ENCODE results near the gene PEPD.
A peak's percentile ranks its signal among the peaks of the same experiment; 100 is the strongest.
"Not testable (repeated sequence)": the region's sequence is repeated elsewhere in the genome, so short reads cannot be mapped to it uniquely, and the experiment has no call there.

PEPD gene

DNA sequence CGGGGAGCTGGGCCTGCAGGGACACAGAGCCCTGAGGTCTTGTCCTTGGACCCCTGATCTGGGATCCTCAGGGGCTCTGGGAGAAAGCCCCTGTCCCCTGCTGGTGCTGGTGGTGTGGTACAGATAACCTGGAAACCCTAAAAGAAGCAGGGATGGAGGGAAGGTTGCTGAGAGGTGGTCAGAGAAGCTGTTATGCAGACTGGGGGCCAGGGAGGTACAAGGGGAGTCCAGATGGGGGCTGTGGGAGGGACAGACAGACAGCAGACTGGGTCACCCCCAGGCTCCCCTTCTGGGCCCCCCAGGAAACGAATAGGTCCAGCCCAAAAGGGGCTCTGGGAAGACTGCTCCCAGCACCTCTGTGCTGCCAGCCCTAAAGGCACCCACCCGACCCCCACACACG lies 34.7 kb upstream of the PEPD start:
- WGBS, 2 donors (ENCODE audit: extremely low coverage in 2 of 2, insufficient read length in 2 of 2, insufficient replicate concordance in 1 of 2): no CpG with 5 or more reads among the region's 4 CpGs
- Histone ChIP-seq H2AFZ (ENCODE audit: low read length) (no peak overlapping the region), H3K18ac (ENCODE audit: low read length) (no peak overlapping the region), H3K36me3 (replicated peaks in 1 of 2; ENCODE audit: control insufficient read depth in 2 of 2, insufficient read depth in 2 of 2, low read length in 2 of 2) (no peaks in the 10 kb centered on the region), H2BK120ac (ENCODE audit: low read depth, low read length) (no peak overlapping the region), H3K27me3 (ENCODE audit: control insufficient read depth in 3 of 3, insufficient read depth in 3 of 3, low read depth in 1 of 3, low read length in 3 of 3) (peaks cover 0 to 4% (median 0%) of the 10 kb centered on the region in 3 experiments), H2BK15ac (ENCODE audit: low read length) (no peak overlapping the region), H3K9ac (ENCODE audit: low read depth, low read length, poor library complexity) (no peak overlapping the region), H2AK5ac (ENCODE audit: low read depth, low read length) (peak overlapping the region; percentile 60), H3K27ac (replicated peaks; ENCODE audit: low read length) (no peak overlapping the region), H2BK12ac (ENCODE audit: low read length) (no peak overlapping the region), H2BK5ac (ENCODE audit: low read length) (no peak overlapping the region), H3K4me3 (ENCODE audit: low read length in 2 of 2) (no peak overlapping the region), H4K8ac (ENCODE audit: low read depth, low read length) (no peak overlapping the region), H3K4me2 (ENCODE audit: insufficient read depth, low read length, poor library complexity, severe bottlenecking) (no peak overlapping the region), H3K79me1 (ENCODE audit: low read depth, low read length) (no peaks in the 10 kb centered on the region), H3K9me3 (replicated peaks in 1 of 2; ENCODE audit: control insufficient read depth in 2 of 2, insufficient read depth in 1 of 2, low read depth in 1 of 2, low read length in 2 of 2) (no peaks in the 10 kb centered on the region), H3K4me1 (ENCODE audit: control insufficient read depth in 2 of 2, insufficient read depth in 1 of 2, low read depth in 1 of 2, low read length in 2 of 2) (peaks cover 0 to 3% of the 10 kb centered on the region in 2 donors), H3K23ac (ENCODE audit: low read depth, low read length, poor library complexity) (no peak overlapping the region), H3K4ac (ENCODE audit: low read length) (no peak overlapping the region), H4K91ac (ENCODE audit: low read depth, low read length, poor library complexity) (no peak overlapping the region), H3K14ac (ENCODE audit: low read length) (no peak overlapping the region)
- no peak for DNase-seq (ENCODE audit: low spot score)

DNA sequence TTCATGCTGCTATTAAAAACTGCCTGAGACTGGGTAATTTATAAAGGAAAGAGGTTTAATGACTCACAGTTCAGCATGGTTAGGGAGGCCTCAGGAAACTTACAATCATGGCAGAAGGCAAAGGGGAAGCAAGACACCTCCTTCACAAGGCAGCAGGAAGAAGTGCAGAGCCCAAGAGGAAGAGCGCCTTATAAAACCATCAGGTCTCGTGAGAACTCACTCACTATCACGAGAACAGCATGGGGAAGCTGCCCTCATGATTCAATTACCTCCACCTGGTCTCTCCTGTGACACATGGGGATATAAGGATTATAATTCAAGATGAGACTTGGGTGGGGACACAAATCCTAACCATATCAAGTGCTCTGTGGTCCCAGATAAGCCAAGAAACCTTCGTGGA lies 34.1 kb upstream of the PEPD start:
- not testable (repeated sequence) for H2BK120ac ChIP-seq (ENCODE audit: low read depth, low read length); H3K14ac ChIP-seq (ENCODE audit: low read length); H2BK15ac ChIP-seq (ENCODE audit: low read length); DNase-seq (ENCODE audit: low spot score); H2BK5ac ChIP-seq (ENCODE audit: low read length); H3K27ac ChIP-seq (replicated peaks; ENCODE audit: low read length); H3K9ac ChIP-seq (ENCODE audit: low read depth, low read length, poor library complexity); H3K79me1 ChIP-seq (ENCODE audit: low read depth, low read length); H3K23ac ChIP-seq (ENCODE audit: low read depth, low read length, poor library complexity); H4K8ac ChIP-seq (ENCODE audit: low read depth, low read length); H3K36me3 ChIP-seq (replicated peaks in 1 of 2; ENCODE audit: control insufficient read depth in 2 of 2, insufficient read depth in 2 of 2, low read length in 2 of 2); H3K4ac ChIP-seq (ENCODE audit: low read length); H3K18ac ChIP-seq (ENCODE audit: low read length); H2AFZ ChIP-seq (ENCODE audit: low read length); H3K4me1 ChIP-seq (ENCODE audit: control insufficient read depth in 2 of 2, insufficient read depth in 1 of 2, low read depth in 1 of 2, low read length in 2 of 2); H4K91ac ChIP-seq (ENCODE audit: low read depth, low read length, poor library complexity); H3K27me3 ChIP-seq (ENCODE audit: control insufficient read depth in 3 of 3, insufficient read depth in 3 of 3, low read depth in 1 of 3, low read length in 3 of 3); H3K4me2 ChIP-seq (ENCODE audit: insufficient read depth, low read length, poor library complexity, severe bottlenecking); H2BK12ac ChIP-seq (ENCODE audit: low read length); H3K4me3 ChIP-seq (ENCODE audit: low read length in 2 of 2); H3K9me3 ChIP-seq (replicated peaks in 1 of 2; ENCODE audit: control insufficient read depth in 2 of 2, insufficient read depth in 1 of 2, low read depth in 1 of 2, low read length in 2 of 2); H2AK5ac ChIP-seq (ENCODE audit: low read depth, low read length)
- WGBS, 2 donors (ENCODE audit: extremely low coverage in 2 of 2, insufficient read length in 2 of 2, insufficient replicate concordance in 1 of 2): no CpG with 5 or more reads among the region's 4 CpGs

GRCh38 chr19:33554821-33555220 lies 33.2 kb upstream of the PEPD start:
- no CpG with 5 or more reads among the region's 7 CpGs for WGBS, 2 donors (ENCODE audit: extremely low coverage in 2 of 2, insufficient read length in 2 of 2, insufficient replicate concordance in 1 of 2)
- no peak overlapping the region for H3K18ac ChIP-seq (ENCODE audit: low read length)

GRCh38 chr19:33554391-33554790 lies 32.8 kb upstream of the PEPD start:
- Histone ChIP-seq H2AFZ (ENCODE audit: low read length) (no peak overlapping the region), H3K79me1 (ENCODE audit: low read depth, low read length) (no peaks in the 10 kb centered on the region), H3K4me1 (ENCODE audit: control insufficient read depth in 2 of 2, insufficient read depth in 1 of 2, low read depth in 1 of 2, low read length in 2 of 2) (peaks cover 0 to 3% of the 10 kb centered on the region in 2 donors), H2BK15ac (ENCODE audit: low read length) (no peak overlapping the region), H4K91ac (ENCODE audit: low read depth, low read length, poor library complexity) (peak overlapping the region; percentile 0), H3K27me3 (ENCODE audit: control insufficient read depth in 3 of 3, insufficient read depth in 3 of 3, low read depth in 1 of 3, low read length in 3 of 3) (peaks cover 0 to 4% (median 0%) of the 10 kb centered on the region in 3 experiments), H2BK120ac (ENCODE audit: low read depth, low read length) (no peak overlapping the region), H3K36me3 (replicated peaks in 1 of 2; ENCODE audit: control insufficient read depth in 2 of 2, insufficient read depth in 2 of 2, low read length in 2 of 2) (no peaks in the 10 kb centered on the region), H3K4ac (ENCODE audit: low read length) (no peak overlapping the region), H3K4me2 (ENCODE audit: insufficient read depth, low read length, poor library complexity, severe bottlenecking) (no peak overlapping the region), H3K18ac (ENCODE audit: low read length) (no peak overlapping the region), H3K9ac (ENCODE audit: low read depth, low read length, poor library complexity) (no peak overlapping the region), H2AK5ac (ENCODE audit: low read depth, low read length) (no peak overlapping the region), H4K8ac (ENCODE audit: low read depth, low read length) (no peak overlapping the region), H2BK12ac (ENCODE audit: low read length) (no peak overlapping the region), H3K14ac (ENCODE audit: low read length) (no peak overlapping the region), H3K27ac (replicated peaks; ENCODE audit: low read length) (no peak overlapping the region), H3K23ac (ENCODE audit: low read depth, low read length, poor library complexity) (no peak overlapping the region), H3K9me3 (replicated peaks in 1 of 2; ENCODE audit: control insufficient read depth in 2 of 2, insufficient read depth in 1 of 2, low read depth in 1 of 2, low read length in 2 of 2) (no peaks in the 10 kb centered on the region), H2BK5ac (ENCODE audit: low read length) (no peak overlapping the region), H3K4me3 (ENCODE audit: low read length in 2 of 2) (peak overlapping the region in 1 of 2 donors; percentile 0)
- no CpG with 5 or more reads among the region's 9 CpGs for WGBS, 2 donors (ENCODE audit: extremely low coverage in 2 of 2, insufficient read length in 2 of 2, insufficient replicate concordance in 1 of 2)
- no peak for DNase-seq (ENCODE audit: low spot score)

More at GRCh38 chr19:33554821-33555220, 33.2 kb upstream of the PEPD start:
- no peak overlapping the region for H3K4me3 ChIP-seq (ENCODE audit: low read length in 2 of 2)
- peaks cover 0 to 3% of the 10 kb centered on the region in 2 donors for H3K4me1 ChIP-seq (ENCODE audit: control insufficient read depth in 2 of 2, insufficient read depth in 1 of 2, low read depth in 1 of 2, low read length in 2 of 2)
- no peak overlapping the region for H2AFZ ChIP-seq (ENCODE audit: low read length)
- no peak for DNase-seq (ENCODE audit: low spot score)
- H2BK5ac ChIP-seq (ENCODE audit: low read length): no peak overlapping the region
- H4K91ac ChIP-seq (ENCODE audit: low read depth, low read length, poor library complexity): peak overlapping the region; percentile 0
- H3K9me3 ChIP-seq (replicated peaks in 1 of 2; ENCODE audit: control insufficient read depth in 2 of 2, insufficient read depth in 1 of 2, low read depth in 1 of 2, low read length in 2 of 2): no peaks in the 10 kb centered on the region
- peaks cover 0 to 4% (median 0%) of the 10 kb centered on the region in 3 experiments for H3K27me3 ChIP-seq (ENCODE audit: control insufficient read depth in 3 of 3, insufficient read depth in 3 of 3, low read depth in 1 of 3, low read length in 3 of 3)
- no peaks in the 10 kb centered on the region for H3K36me3 ChIP-seq (replicated peaks in 1 of 2; ENCODE audit: control insufficient read depth in 2 of 2, insufficient read depth in 2 of 2, low read length in 2 of 2)
- no peak overlapping the region for H2AK5ac ChIP-seq (ENCODE audit: low read depth, low read length)
- no peak overlapping the region for H2BK120ac ChIP-seq (ENCODE audit: low read depth, low read length)
- H3K9ac ChIP-seq (ENCODE audit: low read depth, low read length, poor library complexity): no peak overlapping the region
- no peak overlapping the region for H3K4ac ChIP-seq (ENCODE audit: low read length)
- H2BK12ac ChIP-seq (ENCODE audit: low read length): no peak overlapping the region
- H3K14ac ChIP-seq (ENCODE audit: low read length): no peak overlapping the region
- H3K23ac ChIP-seq (ENCODE audit: low read depth, low read length, poor library complexity): no peak overlapping the region
- no peak overlapping the region for H3K27ac ChIP-seq (replicated peaks; ENCODE audit: low read length)
- H4K8ac ChIP-seq (ENCODE audit: low read depth, low read length): no peak overlapping the region
- H3K79me1 ChIP-seq (ENCODE audit: low read depth, low read length): no peaks in the 10 kb centered on the region
- H2BK15ac ChIP-seq (ENCODE audit: low read length): no peak overlapping the region
- no peak overlapping the region for H3K4me2 ChIP-seq (ENCODE audit: insufficient read depth, low read length, poor library complexity, severe bottlenecking)

Data from neuronal stem cell (in vitro differentiated cells).